ENCODE measurements around the gene TBC1D25. TPM values are rescaled to one million over a fixed set of nuclear protein-coding genes. Genes with fewer than 3 reads are reported as not detected.

Gene TBC1D25
- total RNA-seq, 4 donors from 2014 or later, result 9.9 to 15.9 (median 12.2) TPM

DNA sequence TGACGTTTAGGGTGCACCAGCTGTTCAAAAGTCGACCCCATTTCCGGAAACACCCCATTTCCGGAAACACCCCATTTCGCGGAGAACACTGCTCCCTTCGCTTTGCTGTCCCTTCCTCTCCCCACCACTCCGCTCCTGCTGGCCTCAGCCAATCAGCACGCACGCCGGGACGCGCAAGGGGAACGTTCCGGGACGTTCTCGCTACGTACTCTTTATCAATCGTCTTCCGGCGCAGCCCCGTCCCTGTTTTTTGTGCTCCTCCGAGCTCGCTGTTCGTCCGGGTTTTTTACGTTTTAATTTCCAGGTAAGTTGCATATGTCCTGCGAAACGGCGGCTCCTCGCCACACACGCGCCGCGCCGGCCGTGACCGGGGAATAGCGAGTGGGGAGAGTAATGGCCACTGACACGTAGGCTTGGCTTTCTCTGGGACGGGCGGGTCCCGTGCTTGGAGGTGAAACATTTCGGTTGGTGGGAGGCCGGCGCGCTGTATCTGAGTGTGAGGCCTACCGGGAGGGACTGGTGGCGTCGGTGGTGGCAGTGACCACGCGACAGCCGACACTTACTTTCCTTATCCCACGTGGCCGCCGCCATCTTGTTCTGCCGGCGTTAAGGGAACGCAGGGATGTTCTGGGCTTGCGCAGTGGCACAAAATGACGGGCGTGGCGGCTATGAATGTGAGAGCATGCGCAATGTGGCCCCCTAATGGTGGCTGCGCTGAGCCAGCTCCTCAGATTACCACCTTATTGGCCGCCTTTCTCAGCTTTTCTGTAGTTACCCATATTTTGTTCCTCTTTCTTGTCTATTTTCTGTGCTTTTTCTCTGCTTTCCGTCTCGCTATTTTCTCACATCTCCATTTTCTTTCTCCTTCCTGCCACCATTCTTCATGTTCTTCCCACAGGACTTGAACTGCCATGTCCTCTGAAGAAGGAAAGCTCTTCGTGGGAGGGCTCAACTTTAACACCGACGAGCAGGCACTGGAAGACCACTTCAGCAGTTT is 35.1 kb downstream of the TBC1D25 start, which contains the start of gene RBM3:
TSS of gene RBM3 (plus strand) at position 215 of the 997 bp plus-strand sequence. CDS start at position 912, 697 bp downstream.
- 1 to 37% methylated on average over 30 to 71 of the region's 71 CpGs for WGBS, 2 donors
- Histone ChIP-seq H3K27ac (peak within 1 kb of the TSS; percentile 94 to 100 (median 99)), H3K9me3 (no peaks in the 10 kb centered on the region), H3K36me3 (peaks cover 0 to 46% (median 0%) of the 10 kb centered on the region in 3 donors), H3K4me1 (peaks cover 0 to 20% (median 12%) of the 10 kb centered on the region in 4 donors), H3K4me3 (peak within 1 kb of the TSS; percentile 48 to 79 (median 63)), H3K27me3 (no peaks in the 10 kb centered on the region)
- TF ChIP-seq EP300 (IDR thresholded peaks at IDR 0.05) (peak in 1 of 2 donors; percentile 97), POLR2A (IDR thresholded peaks at IDR 0.05) (peak; percentile 84 to 86)
- TF ChIP-seq, protein P1, sequence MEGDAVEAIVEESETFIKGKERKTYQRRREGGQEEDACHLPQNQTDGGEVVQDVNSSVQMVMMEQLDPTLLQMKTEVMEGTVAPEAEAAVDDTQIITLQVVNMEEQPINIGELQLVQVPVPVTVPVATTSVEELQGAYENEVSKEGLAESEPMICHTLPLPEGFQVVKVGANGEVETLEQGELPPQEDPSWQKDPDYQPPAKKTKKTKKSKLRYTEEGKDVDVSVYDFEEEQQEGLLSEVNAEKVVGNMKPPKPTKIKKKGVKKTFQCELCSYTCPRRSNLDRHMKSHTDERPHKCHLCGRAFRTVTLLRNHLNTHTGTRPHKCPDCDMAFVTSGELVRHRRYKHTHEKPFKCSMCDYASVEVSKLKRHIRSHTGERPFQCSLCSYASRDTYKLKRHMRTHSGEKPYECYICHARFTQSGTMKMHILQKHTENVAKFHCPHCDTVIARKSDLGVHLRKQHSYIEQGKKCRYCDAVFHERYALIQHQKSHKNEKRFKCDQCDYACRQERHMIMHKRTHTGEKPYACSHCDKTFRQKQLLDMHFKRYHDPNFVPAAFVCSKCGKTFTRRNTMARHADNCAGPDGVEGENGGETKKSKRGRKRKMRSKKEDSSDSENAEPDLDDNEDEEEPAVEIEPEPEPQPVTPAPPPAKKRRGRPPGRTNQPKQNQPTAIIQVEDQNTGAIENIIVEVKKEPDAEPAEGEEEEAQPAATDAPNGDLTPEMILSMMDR (IDR thresholded peaks at IDR 0.05), result peak; percentile 27 to 61 (median 40)
- peak; percentile 80 to 86 for DNase-seq (ENCODE audit: low spot score in 2 of 2)

- no peak for DNase-seq (ENCODE audit: low spot score in 2 of 2)
- 70 to 83% methylated on average over 1 to 13 of the region's 13 CpGs for WGBS, 2 donors
- Histone ChIP-seq H3K4me3 (peak overlapping the region; percentile 48 to 79 (median 63)), H3K4me1 (peaks cover 0 to 20% (median 12%) of the 10 kb centered on the region in 4 donors), H3K36me3 (peaks cover 0 to 51% (median 0%) of the 10 kb centered on the region in 3 donors), H3K27ac (peak overlapping the region in 3 of 4 donors; percentile 94 to 100 (median 99)), H3K27me3 (no peaks in the 10 kb centered on the region), H3K9me3 (no peaks in the 10 kb centered on the region)
- TF ChIP-seq, protein P1 (IDR thresholded peaks at IDR 0.05), result no peak
- no peak for TF ChIP-seq POLR2A (IDR thresholded peaks at IDR 0.05)
- no peak for TF ChIP-seq EP300 (IDR thresholded peaks at IDR 0.05)
Measured at GRCh38 chrX:48575642-48576041, 36.1 kb downstream of the TBC1D25 start.

- Histone ChIP-seq H3K27me3 (no peaks in the 10 kb centered on the region), H3K9me3 (no peaks in the 10 kb centered on the region), H3K36me3 (peaks cover 0 to 51% (median 0%) of the 10 kb centered on the region in 3 donors), H3K4me1 (peaks cover 0 to 20% (median 12%) of the 10 kb centered on the region in 4 donors), H3K4me3 (peak overlapping the region in 2 of 4 donors; percentile 62 to 79), H3K27ac (peak overlapping the region in 2 of 4 donors; percentile 99 to 100)
- DNase-seq (ENCODE audit: low spot score in 2 of 2), result no peak
- TF ChIP-seq POLR2A (IDR thresholded peaks at IDR 0.05), result no peak
- TF ChIP-seq, protein P1 (IDR thresholded peaks at IDR 0.05), result no peak
- no peak for TF ChIP-seq EP300 (IDR thresholded peaks at IDR 0.05)
- WGBS, 2 donors, result 39 to 68% methylated on average over 2 to 6 of the region's 6 CpGs
Measured at GRCh38 chrX:48576108-48576507, 36.6 kb downstream of the TBC1D25 start.

- Histone ChIP-seq H3K4me3 (no peak overlapping the region), H3K27me3 (no peaks in the 10 kb centered on the region), H3K36me3 (peaks cover 0 to 51% (median 0%) of the 10 kb centered on the region in 3 donors), H3K4me1 (peaks cover 0 to 20% (median 12%) of the 10 kb centered on the region in 4 donors), H3K9me3 (no peaks in the 10 kb centered on the region), H3K27ac (no peak overlapping the region)
- TF ChIP-seq, protein P1 (IDR thresholded peaks at IDR 0.05), result no peak
- no peak for TF ChIP-seq EP300 (IDR thresholded peaks at IDR 0.05)
- TF ChIP-seq POLR2A (IDR thresholded peaks at IDR 0.05), result no peak
- 50 to 80% methylated on average over 2 of the region's 2 CpGs for WGBS, 2 donors
- DNase-seq (ENCODE audit: low spot score in 2 of 2), result no peak
Measured at GRCh38 chrX:48578661-48579128, 39.2 kb downstream of the TBC1D25 start.
